Colonic mucosa (tissue), 4 donors: ENCODE results near the gene NSMCE3. TPM values are rescaled to one million over a fixed set of nuclear protein-coding genes. Genes with fewer than 3 reads are reported as not detected.

Source experiments
- DNase-seq: peaks from one replicate; pipeline ENCODE4 v3.0.0-alpha.2; 2020
- H3K27ac ChIP-seq: fragments of 200-600 bp; one replicate; pipeline ENCODE4 v1.8.0; 2021
- H3K27me3 ChIP-seq: fragments of 200-600 bp; one replicate; pipeline ENCODE4 v1.8.0; 2021
- H3K36me3 ChIP-seq: fragments of 200-600 bp; one replicate; pipeline ENCODE4 v1.8.0; 2021
- H3K4me1 ChIP-seq: fragments of 200-600 bp; one replicate; pipeline ENCODE4 v1.8.0; 2021; ENCODE audit warnings: mild to moderate bottlenecking
- H3K4me3 ChIP-seq: fragments of 200-600 bp; one replicate; pipeline ENCODE4 v1.8.0; 2021
- H3K9ac ChIP-seq, 2 donors: one replicate each; pipeline ENCODE4 v1.7.0; 2013; ENCODE audit warnings: control low read depth in 2 of 2, low read depth in 2 of 2, low read length in 2 of 2
- H3K9me3 ChIP-seq: fragments of 200-600 bp; one replicate; pipeline ENCODE4 v1.8.0; 2021
- intact Hi-C: fragments of 100-400 bp; cut with DNase I; formaldehyde crosslinking; loops from one replicate; pipeline ENCODE4 v1.14.1; 2022
- total RNA-seq, 2 donors: library from RNA; stranded (reverse); fragmentation: NEBNext Ultra II Directional in 1 of 2; extraction: Animal tissue kit (Norgen Biotek cat#: 25700) in 1 of 2; gene quantifications; one replicate each; pipeline ENCODE4 v1.2.1, GENCODE V29; 2021
- TF ChIP-seq, protein P1 (sequence below): fragments of 200-600 bp; IDR thresholded peaks from one replicate; pipeline ENCODE4 v1.8.0; 2022; ENCODE audit warnings: antibody characterized with exemption, mild to moderate bottlenecking
- donor health status: healthy.
- donor health status: DM: no; HTN: no; CAD: no.
- donor health status: DM: no; HTN: no; CAD: no.

The NSMCE3 gene
- total RNA-seq, 2 donors from 2014 or later = 4.2 TPM

DNA sequence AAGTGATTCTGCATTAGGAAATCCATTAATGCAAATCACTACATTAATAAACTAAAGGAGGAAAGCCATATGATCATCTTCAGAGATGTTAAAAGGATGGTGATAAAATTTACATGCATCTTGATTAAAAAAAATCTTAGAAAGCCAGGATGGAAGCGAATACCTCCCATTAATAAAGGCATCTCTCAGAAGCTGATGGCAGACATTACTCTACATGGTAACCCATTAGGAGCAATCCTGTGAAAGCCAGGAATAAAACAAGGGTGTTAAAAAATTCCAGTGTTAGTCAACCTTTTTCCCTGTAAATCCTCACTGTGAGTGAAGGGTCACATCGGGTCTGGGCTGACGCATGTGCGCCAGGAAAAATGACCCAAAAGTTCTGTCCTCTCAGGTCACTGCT lies 25.5 kb downstream of the NSMCE3 start:
- intact Hi-C loops = no loop called here
- no peak overlapping the region for H3K4me3 ChIP-seq

DNA sequence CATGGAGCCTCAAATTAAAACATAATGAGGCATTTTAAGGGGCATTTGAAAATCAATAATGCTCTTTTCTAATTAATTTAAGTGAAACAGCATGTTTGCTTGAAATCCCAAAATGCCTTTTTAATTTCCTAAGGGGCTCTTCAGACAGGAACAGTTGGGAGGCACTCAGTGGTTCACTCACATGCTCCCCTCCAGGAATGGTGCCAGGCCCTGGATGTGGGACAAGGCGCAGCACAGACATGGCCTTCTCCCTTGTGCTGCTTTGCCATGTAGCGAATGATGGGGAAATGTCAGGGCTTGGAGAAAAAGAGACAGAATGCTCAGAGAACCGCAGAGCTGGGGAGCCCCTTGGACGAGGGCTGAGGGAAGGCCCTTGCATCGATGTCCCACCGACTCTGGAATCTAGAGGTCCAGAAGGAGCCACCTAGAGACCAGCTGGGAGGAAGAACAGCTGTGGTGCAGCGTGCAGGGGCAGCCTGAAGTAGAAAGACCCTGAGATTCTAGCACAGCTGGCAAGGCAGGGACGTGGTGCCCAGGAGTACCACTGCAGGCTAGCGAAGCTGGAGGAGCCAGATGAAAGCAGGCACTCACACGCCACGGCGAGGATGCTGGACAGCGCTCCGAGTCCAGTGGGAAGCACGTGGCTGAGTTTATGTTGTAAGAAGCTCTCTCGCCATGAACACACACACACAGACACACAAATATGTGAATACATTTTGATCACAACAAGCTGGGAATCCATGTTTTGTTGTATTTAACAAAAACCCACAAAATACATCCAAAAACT lies 27.0 kb downstream of the NSMCE3 start:
- DNase-seq = no peak
- Histone ChIP-seq H3K4me1 (no peaks in the 10 kb centered on the region), H3K9me3 (no peaks in the 10 kb centered on the region), H3K4me3 (no peak overlapping the region), H3K36me3 (no peaks in the 10 kb centered on the region), H3K9ac (no peak overlapping the region), H3K27ac (no peak overlapping the region), H3K27me3 (no peaks in the 10 kb centered on the region)
- intact Hi-C loops = no loop called here
- TF ChIP-seq, protein P1, sequence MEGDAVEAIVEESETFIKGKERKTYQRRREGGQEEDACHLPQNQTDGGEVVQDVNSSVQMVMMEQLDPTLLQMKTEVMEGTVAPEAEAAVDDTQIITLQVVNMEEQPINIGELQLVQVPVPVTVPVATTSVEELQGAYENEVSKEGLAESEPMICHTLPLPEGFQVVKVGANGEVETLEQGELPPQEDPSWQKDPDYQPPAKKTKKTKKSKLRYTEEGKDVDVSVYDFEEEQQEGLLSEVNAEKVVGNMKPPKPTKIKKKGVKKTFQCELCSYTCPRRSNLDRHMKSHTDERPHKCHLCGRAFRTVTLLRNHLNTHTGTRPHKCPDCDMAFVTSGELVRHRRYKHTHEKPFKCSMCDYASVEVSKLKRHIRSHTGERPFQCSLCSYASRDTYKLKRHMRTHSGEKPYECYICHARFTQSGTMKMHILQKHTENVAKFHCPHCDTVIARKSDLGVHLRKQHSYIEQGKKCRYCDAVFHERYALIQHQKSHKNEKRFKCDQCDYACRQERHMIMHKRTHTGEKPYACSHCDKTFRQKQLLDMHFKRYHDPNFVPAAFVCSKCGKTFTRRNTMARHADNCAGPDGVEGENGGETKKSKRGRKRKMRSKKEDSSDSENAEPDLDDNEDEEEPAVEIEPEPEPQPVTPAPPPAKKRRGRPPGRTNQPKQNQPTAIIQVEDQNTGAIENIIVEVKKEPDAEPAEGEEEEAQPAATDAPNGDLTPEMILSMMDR = no peak

More for the DNA sequence above, 25.5 kb downstream of the NSMCE3 start:
- no peaks in the 10 kb centered on the region for H3K27me3 ChIP-seq
- H3K9me3 ChIP-seq = no peaks in the 10 kb centered on the region
- no peak overlapping the region for H3K27ac ChIP-seq
- no peaks in the 10 kb centered on the region for H3K4me1 ChIP-seq
- no peak for DNase-seq
- H3K36me3 ChIP-seq = no peaks in the 10 kb centered on the region
- no peak overlapping the region for H3K9ac ChIP-seq
- TF ChIP-seq, protein P1 = no peak

DNA sequence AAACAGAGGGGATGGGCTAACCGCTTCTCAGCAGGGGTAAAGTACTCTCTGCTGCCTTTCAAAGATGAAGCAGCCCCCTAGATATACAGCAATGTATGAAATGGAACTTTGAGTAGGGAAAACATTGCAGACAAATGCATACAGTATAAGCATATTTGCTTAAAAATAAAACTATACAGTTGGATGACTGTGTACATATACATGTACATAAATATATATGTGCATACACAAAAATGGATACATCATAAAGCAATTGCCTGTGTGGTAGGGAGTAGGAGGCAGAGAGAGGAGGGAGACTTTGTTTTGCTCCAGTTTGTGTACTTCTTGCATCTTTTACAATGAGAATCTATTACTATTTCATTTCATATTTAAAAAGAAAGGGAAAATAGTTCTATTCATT lies 28.4 kb downstream of the NSMCE3 start:
- Histone ChIP-seq H3K27ac (no peak overlapping the region), H3K4me3 (no peak overlapping the region)

DNA sequence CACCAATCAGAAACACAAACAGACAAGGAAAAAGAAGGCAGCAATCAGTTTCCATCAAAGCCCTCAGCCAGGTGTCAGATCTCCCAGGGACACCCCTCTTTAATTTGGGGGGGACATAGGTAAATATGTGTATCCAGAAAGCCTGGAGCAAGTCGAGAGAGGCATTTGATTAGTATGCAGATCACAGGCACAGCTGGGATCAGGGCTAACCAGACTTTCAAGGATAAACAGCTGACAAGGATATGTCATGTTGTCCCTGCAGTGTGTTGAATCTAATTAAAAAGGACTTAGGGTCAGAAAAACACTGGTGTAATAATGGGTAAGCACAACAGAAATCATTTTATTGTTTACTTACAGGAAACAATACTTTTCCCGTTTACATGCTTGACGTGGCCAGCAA lies 30.2 kb downstream of the NSMCE3 start:
- no peak for DNase-seq
- Histone ChIP-seq H3K36me3 (no peaks in the 10 kb centered on the region), H3K9me3 (no peaks in the 10 kb centered on the region), H3K27me3 (no peaks in the 10 kb centered on the region), H3K4me3 (no peak overlapping the region), H3K27ac (no peak overlapping the region), H3K4me1 (no peaks in the 10 kb centered on the region), H3K9ac (no peak overlapping the region)
- TF ChIP-seq, protein P1 = no peak
- intact Hi-C loops = no loop called here

More for the DNA sequence above, 28.4 kb downstream of the NSMCE3 start:
- Histone ChIP-seq H3K27me3 (no peaks in the 10 kb centered on the region), H3K9ac (no peak overlapping the region), H3K9me3 (no peaks in the 10 kb centered on the region), H3K36me3 (no peaks in the 10 kb centered on the region), H3K4me1 (no peaks in the 10 kb centered on the region)
- TF ChIP-seq, protein P1 = no peak
- intact Hi-C loops = no loop called here
- no peak for DNase-seq

DNA sequence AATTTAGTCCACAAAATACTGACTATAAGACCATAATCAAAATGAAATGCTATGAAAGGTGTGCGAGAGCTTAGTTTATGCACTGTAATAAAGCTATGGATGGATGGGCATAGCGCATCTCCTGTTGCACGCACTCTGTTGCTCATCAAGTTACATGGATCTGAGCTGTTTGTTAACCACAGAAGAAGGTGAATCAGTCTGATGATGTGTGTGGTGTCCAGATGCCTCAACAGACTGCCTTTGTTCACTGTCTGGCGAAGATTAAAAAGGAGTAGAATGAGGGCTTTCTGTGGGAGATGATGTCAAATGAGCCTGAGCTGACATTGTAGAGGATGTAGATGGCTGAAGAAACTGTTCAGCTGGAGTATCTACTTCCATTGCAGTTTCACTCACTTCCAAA lies 36.1 kb downstream of the NSMCE3 start:
- TF ChIP-seq, protein P1 = no peak
- H3K9me3 ChIP-seq = no peaks in the 10 kb centered on the region
- DNase-seq = no peak
- no peaks in the 10 kb centered on the region for H3K27me3 ChIP-seq
- H3K4me3 ChIP-seq = no peak overlapping the region
- H3K9ac ChIP-seq = no peak overlapping the region
- H3K4me1 ChIP-seq = no peaks in the 10 kb centered on the region
- intact Hi-C loops = no loop called here
- H3K36me3 ChIP-seq = no peaks in the 10 kb centered on the region
- no peak overlapping the region for H3K27ac ChIP-seq
